ENCODE data around the gene ERGIC1. TPM values are rescaled to one million over a fixed set of nuclear protein-coding genes. Genes with fewer than 3 reads are reported as not detected.
A peak's percentile ranks its signal among the peaks of the same experiment; 100 is the strongest.

ERGIC1 gene
- total RNA-seq, 2 experiments from 2014 or later: 33.4 to 36.2 TPM

DNA sequence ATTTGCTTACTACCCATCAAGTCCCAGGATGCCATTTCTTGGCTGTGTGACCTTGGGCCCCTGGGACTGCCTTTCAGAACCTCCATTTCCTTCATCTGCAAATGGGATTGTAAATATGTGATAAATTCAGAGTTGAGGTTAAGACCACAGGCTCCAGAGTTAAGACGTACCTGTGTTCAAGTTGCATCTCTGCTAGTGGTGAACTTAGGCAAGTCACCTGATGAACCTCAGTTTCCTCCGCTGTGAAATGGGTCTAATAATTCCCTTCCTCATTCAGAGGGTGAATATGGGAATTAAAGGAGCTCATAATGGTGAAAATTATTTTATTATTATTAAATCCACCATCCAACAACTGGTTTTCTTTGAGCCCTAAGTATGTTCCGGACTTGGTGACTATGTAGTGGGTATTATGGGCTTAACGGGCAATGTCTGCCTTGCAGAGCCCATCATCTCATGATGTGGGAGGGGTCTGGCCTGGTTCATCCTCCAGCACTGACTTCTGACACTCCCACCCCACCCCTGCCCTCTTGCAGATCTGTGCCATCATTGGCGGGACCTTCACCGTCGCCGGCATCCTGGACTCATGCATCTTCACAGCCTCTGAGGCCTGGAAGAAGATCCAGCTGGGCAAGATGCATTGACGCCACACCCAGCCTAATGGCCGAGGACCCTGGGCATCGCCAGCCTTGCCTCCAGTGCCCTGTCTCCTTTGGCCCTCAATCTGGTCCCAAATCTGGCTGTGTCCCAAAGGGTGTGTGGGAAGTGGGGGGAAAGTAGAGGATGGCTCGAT lies 116.3 kb downstream of the ERGIC1 start:
- intact Hi-C loops (cut with micrococcal nuclease): no loop called here
- H3K9me3 Mint-ChIP-seq: no peaks in the 10 kb centered on the region
- CTCF ChIA-PET: interaction anchor here (0.6 to 1.5 kb wide), 2 partner anchors 18 to 178 kb away, joined by 3 to 7 read pairs; no protein-coding TSS in a partner anchor
- no peaks in the 10 kb centered on the region for H3K27me3 Mint-ChIP-seq (ENCODE audit: low read depth)
- H3K36me3 Mint-ChIP-seq (ENCODE audit: low read depth): no peaks in the 10 kb centered on the region
- no peak overlapping the region for H3K27ac Mint-ChIP-seq
- no peaks in the 10 kb centered on the region for H3K4me1 Mint-ChIP-seq (ENCODE audit: low read depth)
- H3K4me3 Mint-ChIP-seq: no peak overlapping the region
- no peak for DNase-seq

DNA sequence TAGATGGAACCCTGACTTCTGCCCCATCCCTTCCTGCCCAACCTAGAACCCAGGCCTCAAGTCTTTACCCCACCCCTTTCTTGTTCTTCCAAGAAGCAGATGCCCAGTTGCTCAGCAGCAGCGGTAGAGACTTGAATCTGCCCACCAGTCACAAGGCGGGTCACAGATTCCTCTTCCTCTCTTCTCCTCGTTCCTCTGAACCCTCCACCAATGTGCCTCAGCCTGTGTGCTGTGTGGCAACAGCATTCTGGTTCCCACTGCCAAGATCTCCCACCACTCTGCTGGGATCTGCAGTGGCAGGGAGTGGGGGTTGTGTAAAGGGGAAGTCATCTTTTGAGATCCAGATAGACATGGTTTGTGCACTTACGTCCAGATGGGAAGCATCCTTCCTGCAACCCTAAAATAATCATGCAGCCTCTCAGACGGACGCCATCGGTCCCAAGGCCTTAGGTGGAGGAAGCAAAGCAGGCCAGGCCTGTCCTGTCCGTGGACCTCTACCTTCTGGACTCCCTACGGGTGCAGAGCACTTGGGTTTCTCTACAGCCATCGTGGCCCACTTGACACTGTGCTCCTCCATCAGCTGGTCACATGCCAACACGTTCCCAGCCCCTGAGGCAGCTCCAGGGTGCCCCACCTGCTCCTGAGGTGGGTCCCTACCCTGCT lies 117.5 kb downstream of the ERGIC1 start:
- no peaks in the 10 kb centered on the region for H3K36me3 Mint-ChIP-seq (ENCODE audit: low read depth)
- H3K4me1 Mint-ChIP-seq (ENCODE audit: low read depth): no peaks in the 10 kb centered on the region
- H3K4me3 Mint-ChIP-seq: no peak overlapping the region
- intact Hi-C loops (cut with micrococcal nuclease): no loop called here
- no peak for DNase-seq
- no peaks in the 10 kb centered on the region for H3K27me3 Mint-ChIP-seq (ENCODE audit: low read depth)
- CTCF ChIA-PET: interaction anchor here (0.8 to 1.5 kb wide), 2 partner anchors 19 to 254 kb away, joined by 3 read pairs; no protein-coding TSS in a partner anchor
- H3K9me3 Mint-ChIP-seq: no peaks in the 10 kb centered on the region
- no peak overlapping the region for H3K27ac Mint-ChIP-seq

DNA sequence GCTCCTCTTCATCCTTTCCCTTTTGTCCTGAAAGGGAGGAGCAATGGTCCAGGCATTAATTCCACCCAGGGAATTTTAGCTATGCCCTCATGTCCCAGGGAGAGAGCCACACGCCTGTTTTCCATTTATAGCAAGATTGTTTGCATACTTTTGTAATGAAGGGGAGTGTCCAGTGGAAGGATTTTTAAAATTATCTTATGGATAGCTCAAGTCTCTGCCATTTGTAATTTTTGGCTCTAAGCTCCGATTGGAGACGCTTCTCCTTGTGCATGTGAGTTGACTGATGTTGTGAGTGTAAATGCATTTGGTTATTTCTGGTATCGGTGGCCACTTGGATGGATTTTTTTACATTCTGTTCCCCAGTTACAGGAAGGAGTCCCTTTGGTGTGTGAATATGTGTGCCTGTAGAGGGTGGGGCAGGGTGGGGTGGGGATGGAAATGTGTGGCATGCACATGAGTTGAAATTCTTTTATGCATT lies 118.0 kb downstream of the ERGIC1 start:
- Mint-ChIP-seq H3K4me1 (ENCODE audit: low read depth) (no peaks in the 10 kb centered on the region), H3K36me3 (ENCODE audit: low read depth) (no peaks in the 10 kb centered on the region), H3K4me3 (no peak overlapping the region), H3K27me3 (ENCODE audit: low read depth) (no peaks in the 10 kb centered on the region), H3K9me3 (no peaks in the 10 kb centered on the region), H3K27ac (no peak overlapping the region)
- intact Hi-C loops (cut with micrococcal nuclease): no loop called here
- DNase-seq: no peak
- CTCF ChIA-PET: interaction anchor here (0.8 kb wide), 1 partner anchor 255 kb away, joined by 3 read pairs; no protein-coding TSS in a partner anchor

DNA sequence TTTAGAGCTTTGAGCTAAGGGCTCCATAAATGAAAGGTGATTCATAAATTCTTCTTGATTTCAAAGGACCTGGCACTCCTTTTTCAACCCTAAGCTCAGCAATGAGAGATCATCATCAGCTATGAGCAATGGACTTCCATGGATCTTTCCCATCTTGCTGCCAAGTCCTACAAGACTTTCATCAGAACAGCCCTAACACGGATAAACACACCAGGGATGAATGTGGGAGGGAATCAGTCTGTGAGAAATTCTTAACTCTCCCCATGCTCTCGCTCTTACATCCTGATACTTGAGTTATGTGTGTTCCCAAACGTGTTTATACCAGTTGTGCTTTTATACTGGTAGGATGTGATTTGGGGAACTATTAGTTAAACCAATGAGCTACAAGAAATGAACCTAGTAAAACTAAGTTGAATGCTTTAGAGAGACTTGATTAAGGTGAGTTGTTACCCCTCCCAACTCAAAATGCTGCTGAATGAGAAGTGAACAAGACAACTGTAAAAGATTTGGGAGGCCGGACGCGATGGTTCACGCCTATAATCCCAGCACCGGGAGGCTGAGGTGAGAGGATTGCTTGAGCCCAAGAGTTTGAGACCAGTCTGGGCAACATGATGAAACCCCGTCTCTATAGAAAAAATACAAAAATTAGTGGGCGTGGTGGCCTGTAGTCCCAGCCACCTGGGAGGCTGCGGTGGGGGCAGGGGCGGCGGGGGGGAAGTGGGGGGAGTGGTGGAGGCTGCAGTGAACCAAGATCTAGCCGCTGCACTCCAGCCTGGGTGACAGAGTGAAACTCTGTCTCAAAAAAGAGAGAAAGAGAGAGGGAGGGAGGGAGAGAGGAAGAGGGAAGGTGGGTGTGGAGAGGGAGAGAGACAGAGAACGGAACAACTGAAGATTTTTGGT lies 120.0 kb downstream of the ERGIC1 start:
- Mint-ChIP-seq H3K27ac (no peak overlapping the region), H3K4me1 (ENCODE audit: low read depth) (no peaks in the 10 kb centered on the region), H3K4me3 (no peak overlapping the region), H3K36me3 (ENCODE audit: low read depth) (no peaks in the 10 kb centered on the region), H3K9me3 (no peaks in the 10 kb centered on the region), H3K27me3 (ENCODE audit: low read depth) (no peaks in the 10 kb centered on the region)
- intact Hi-C loops (cut with micrococcal nuclease): no loop called here
- no peak for DNase-seq
- CTCF ChIA-PET: interaction anchor here (0.6 to 1.1 kb wide), 4 partner anchors 108 to 241 kb away, joined by 3 to 6 read pairs (median 4); no protein-coding TSS in a partner anchor

DNA sequence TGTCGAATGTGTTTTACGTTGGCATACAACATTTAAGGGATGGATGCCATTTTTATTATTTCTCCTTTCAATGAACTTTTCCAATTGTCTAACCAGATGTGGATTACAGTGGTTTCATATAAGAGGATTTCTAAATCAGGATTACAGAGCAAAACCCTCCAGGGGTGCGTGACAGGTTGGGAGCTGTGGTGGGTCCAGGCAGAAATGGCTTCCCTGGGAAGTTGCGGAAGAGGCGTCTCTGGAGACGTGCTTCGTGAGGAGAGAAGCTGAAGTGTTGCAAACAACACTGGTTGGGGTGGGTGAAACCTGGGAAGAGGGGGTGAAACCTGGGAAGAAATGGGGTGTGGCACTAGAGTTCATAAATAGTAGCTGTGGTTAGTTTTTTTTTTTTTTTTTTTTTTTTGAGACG lies 120.7 kb downstream of the ERGIC1 start:
- H3K27me3 Mint-ChIP-seq (ENCODE audit: low read depth): no peaks in the 10 kb centered on the region
- DNase-seq: no peak
- no peak overlapping the region for H3K27ac Mint-ChIP-seq
- H3K4me3 Mint-ChIP-seq: no peak overlapping the region
- no peaks in the 10 kb centered on the region for H3K4me1 Mint-ChIP-seq (ENCODE audit: low read depth)
- intact Hi-C loops (cut with micrococcal nuclease): loop anchor here (5.0 kb wide), 1 partner anchor 328 kb away; no protein-coding TSS in a partner anchor
- H3K36me3 Mint-ChIP-seq (ENCODE audit: low read depth): no peaks in the 10 kb centered on the region
- H3K9me3 Mint-ChIP-seq: no peaks in the 10 kb centered on the region
- CTCF ChIA-PET: interaction anchor here (0.6 to 0.7 kb wide), 2 partner anchors 107 to 190 kb away, joined by 3 to 6 read pairs; no protein-coding TSS in a partner anchor

DNA sequence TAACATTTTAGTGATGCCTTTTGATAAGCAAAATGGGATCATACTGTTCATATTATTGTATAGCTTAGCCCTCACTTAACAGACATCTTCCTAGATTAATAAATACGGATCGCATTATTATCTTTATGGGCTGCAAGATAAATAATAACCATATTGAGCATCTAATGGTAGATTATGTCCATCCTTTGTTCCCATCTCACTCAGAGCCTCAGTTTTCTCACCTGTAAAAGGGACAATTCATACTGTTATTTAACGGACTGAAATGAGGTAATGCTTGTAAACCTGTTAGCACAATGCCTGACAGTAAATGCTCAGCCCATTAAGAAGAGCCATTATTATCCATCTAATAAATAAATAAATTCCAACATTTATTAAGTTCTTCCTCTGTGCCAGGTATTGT lies 122.2 kb downstream of the ERGIC1 start:
- H3K27me3 Mint-ChIP-seq (ENCODE audit: low read depth): no peaks in the 10 kb centered on the region
- H3K27ac Mint-ChIP-seq: no peak overlapping the region
- H3K4me1 Mint-ChIP-seq (ENCODE audit: low read depth): peaks cover 11% of the 10 kb centered on the region
- H3K4me3 Mint-ChIP-seq: no peak overlapping the region
- intact Hi-C loops (cut with micrococcal nuclease): loop anchor here (5.0 kb wide), 1 partner anchor 326 kb away; no protein-coding TSS in a partner anchor
- no peak for DNase-seq
- H3K36me3 Mint-ChIP-seq (ENCODE audit: low read depth): peaks cover 2% of the 10 kb centered on the region
- CTCF ChIA-PET: no interaction called here
- H3K9me3 Mint-ChIP-seq: no peaks in the 10 kb centered on the region

DNA sequence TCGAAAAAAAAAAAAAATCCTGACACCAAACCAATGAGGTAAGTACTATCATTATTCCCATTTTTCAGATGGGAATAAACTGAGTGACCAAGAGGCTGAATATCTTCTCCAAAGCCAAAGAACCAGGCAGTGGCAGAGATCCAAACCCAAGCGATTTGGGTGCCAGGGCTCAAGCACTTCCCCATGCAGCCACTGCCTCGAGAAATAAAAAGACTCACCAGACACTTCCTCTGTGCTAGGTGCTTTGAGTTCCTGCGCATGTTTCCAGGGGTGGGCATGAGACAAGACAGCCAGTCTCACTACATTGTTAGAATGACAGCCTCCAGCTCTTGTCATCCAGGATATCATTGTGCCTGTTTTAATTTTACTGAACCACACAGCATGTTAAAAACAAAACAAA lies 122.9 kb downstream of the ERGIC1 start:
- intact Hi-C loops (cut with micrococcal nuclease): loop anchor here (5.0 kb wide), 1 partner anchor 325 kb away; no protein-coding TSS in a partner anchor
- H3K27me3 Mint-ChIP-seq (ENCODE audit: low read depth): no peaks in the 10 kb centered on the region
- no peaks in the 10 kb centered on the region for H3K9me3 Mint-ChIP-seq
- H3K27ac Mint-ChIP-seq: no peak overlapping the region
- H3K4me1 Mint-ChIP-seq (ENCODE audit: low read depth): peaks cover 16% of the 10 kb centered on the region
- peaks cover 6% of the 10 kb centered on the region for H3K36me3 Mint-ChIP-seq (ENCODE audit: low read depth)
- H3K4me3 Mint-ChIP-seq: no peak overlapping the region
- no peak for DNase-seq
- CTCF ChIA-PET: interaction anchor here (1.0 kb wide), 1 partner anchor 242 kb away, joined by 4 read pairs; no protein-coding TSS in a partner anchor

DNA sequence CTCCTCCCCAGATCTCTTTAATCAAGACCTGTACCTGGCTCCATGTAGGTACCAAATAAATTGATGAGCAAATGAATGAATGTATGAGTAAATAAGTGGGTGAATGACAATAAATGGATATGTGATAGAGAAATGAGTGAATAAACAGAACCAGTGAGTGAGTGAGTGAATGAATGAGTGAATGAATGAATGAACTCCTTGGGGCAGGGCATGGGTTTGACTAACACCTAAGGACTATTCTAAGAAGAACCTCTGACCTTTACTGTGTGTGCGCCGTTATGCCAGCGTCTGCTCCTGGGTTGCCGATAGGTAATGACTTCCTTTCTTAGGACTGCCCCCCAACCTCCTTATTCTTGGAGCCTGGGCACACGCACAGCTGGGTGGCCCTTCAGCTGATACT lies 123.4 kb downstream of the ERGIC1 start:
- no peak overlapping the region for H3K27ac Mint-ChIP-seq
- no peak overlapping the region for H3K4me3 Mint-ChIP-seq
- H3K9me3 Mint-ChIP-seq: no peaks in the 10 kb centered on the region
- peaks cover 16% of the 10 kb centered on the region for H3K4me1 Mint-ChIP-seq (ENCODE audit: low read depth)
- no peaks in the 10 kb centered on the region for H3K27me3 Mint-ChIP-seq (ENCODE audit: low read depth)
- intact Hi-C loops (cut with micrococcal nuclease): loop anchor here (5.0 kb wide), 1 partner anchor 325 kb away; no protein-coding TSS in a partner anchor
- peaks cover 6% of the 10 kb centered on the region for H3K36me3 Mint-ChIP-seq (ENCODE audit: low read depth)
- CTCF ChIA-PET: interaction anchor here (1.0 kb wide), 1 partner anchor 243 kb away, joined by 4 read pairs; no protein-coding TSS in a partner anchor
- DNase-seq: no peak

DNA sequence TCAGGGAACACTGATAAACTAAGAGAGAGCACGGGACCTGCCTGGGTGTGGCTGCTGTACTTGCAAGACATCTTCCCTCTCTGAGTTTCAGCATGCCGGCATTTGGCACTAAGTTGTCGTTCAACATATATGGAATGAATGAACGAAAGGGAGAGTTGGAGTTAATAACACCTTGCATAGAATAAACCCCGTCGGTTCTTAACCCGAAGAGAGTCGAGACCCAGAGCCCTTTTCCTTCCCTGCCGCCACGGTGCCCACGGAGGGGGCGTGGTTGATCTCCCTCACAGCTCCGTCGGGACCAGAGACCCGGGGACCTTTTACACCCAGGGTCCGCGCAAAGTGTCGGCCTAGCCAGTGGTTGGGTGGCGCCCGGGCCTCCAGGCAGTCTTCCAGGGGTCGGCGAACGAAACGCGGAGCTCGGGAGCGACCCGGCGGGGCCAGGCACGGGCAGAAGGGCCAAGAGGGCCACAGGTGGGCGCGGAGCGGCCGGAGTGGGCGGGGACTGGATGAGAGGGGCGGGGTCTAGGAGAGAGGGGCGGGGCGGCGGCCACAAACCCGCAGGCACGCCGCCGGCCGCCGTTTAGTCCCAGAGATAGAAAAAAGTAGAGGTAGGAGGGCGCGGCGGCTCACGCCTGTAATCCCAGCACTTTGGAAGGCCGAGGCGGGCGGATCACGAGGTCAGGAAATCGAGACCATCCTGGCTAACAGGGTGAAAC lies 124.4 kb downstream of the ERGIC1 start:
- intact Hi-C loops (cut with micrococcal nuclease): loop anchor here (1.0 to 5.0 kb wide), 8 partner anchors 26 to 929 kb away; partner anchors contain the start of genes BNIP1, CREBRF, DUSP1 and STC2
- peaks cover 6% of the 10 kb centered on the region for H3K36me3 Mint-ChIP-seq (ENCODE audit: low read depth)
- no peaks in the 10 kb centered on the region for H3K27me3 Mint-ChIP-seq (ENCODE audit: low read depth)
- H3K4me1 Mint-ChIP-seq (ENCODE audit: low read depth): peaks cover 16% of the 10 kb centered on the region
- CTCF ChIA-PET: interaction anchor here (0.6 to 1.7 kb wide), 7 partner anchors 27 to 1476 kb away, joined by 3 to 6 read pairs (median 3); no protein-coding TSS in a partner anchor
- peak overlapping the region; percentile 93 for H3K4me3 Mint-ChIP-seq
- no peaks in the 10 kb centered on the region for H3K9me3 Mint-ChIP-seq
- peak overlapping the region; percentile 86 for H3K27ac Mint-ChIP-seq
- DNase-seq: peak; percentile 60

DNA sequence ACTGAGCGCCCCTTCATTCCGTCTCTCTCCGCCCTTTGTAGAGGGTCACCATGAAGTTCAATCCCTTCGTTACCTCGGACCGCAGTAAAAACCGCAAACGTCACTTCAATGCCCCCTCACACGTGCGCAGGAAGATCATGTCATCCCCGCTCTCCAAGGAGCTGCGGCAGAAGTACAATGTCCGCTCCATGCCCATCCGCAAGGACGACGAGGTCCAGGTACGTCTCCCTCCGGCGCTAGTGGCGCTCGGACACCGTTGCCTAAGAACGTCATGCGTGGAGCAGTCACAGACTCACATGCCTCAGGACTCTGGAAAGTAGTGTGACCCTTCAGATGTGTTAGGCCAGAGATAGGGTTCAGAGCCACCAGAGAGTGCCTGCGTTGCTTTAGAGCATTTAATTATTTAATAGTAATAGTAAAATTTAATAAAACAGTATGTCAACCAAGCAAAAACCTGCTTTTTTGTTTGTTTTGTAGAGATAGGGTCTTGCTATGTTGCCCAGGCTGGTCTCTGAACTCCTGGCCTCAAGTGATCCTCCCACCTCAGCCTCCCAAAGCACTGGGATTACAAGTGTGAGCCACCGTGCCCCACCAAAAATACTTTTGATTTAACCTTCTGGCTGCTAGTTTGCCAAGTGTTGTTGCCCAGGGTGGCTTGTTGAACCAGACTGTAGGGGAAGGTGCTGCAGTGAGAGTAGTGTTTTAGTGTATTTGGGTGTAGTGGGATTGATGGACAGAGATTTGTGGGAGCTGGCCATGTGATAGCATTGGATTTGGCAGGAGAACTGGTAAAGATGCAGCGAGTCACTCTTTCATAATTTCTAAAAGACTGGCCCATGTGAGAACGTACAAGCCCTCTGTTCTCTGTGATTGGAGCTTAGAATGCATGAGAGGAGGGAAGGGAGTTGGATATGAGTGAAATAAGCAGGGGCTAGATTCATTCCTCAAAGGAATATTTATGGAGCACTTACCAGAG lies 126.1 kb downstream of the ERGIC1 start:
- CTCF ChIA-PET: interaction anchor here (0.9 to 1.7 kb wide), 4 partner anchors 13 to 263 kb away, joined by 3 to 6 read pairs (median 5); no protein-coding TSS in a partner anchor
- H3K9me3 Mint-ChIP-seq: no peaks in the 10 kb centered on the region
- no peak for DNase-seq

More for the DNA sequence above, 126.1 kb downstream of the ERGIC1 start:
- Mint-ChIP-seq H3K27me3 (ENCODE audit: low read depth) (no peaks in the 10 kb centered on the region), H3K4me1 (ENCODE audit: low read depth) (peaks cover 18% of the 10 kb centered on the region), H3K4me3 (peak overlapping the region; percentile 93), H3K36me3 (ENCODE audit: low read depth) (peaks cover 8% of the 10 kb centered on the region), H3K27ac (peak overlapping the region; percentile 86)
- intact Hi-C loops (cut with micrococcal nuclease): loop anchor here (1.0 to 5.0 kb wide), 7 partner anchors 24 to 927 kb away; partner anchors contain the start of genes BNIP1, DUSP1 and STC2
